ENCODE results near the gene HEG1. TPM values are rescaled to one million over a fixed set of nuclear protein-coding genes. Genes with fewer than 3 reads are reported as not detected.
A peak's percentile ranks its signal among the peaks of the same experiment; 100 is the strongest.

Gene HEG1
- total and polyA plus RNA-seq, 2 experiments from 2014 or later = 27.2 to 27.3 TPM

DNA sequence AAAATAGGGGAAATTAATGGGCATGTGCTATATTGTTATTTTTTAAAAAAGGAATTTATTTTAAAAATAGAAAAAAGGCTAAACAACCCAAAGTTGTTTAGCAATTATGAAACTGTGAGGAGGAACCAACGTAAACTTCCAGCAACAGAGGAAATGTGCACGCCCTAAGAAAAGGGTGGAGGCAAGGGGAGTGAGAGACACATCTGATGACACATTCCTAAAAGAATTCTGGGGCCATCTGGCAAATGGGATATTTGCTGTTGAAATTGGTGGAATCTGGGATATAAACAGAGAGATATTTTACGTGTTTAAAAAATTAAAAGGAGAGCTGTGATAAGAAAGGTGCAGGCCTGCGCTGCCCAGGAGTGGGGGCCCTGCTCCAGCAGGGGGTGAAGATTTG lies 70.4 kb downstream of the HEG1 start:
- TF ChIP-seq EZH2 (IDR thresholded peaks at IDR 0.05; ENCODE audit: borderline replicate concordance) = no peak
- TF ChIP-seq, protein P1, sequence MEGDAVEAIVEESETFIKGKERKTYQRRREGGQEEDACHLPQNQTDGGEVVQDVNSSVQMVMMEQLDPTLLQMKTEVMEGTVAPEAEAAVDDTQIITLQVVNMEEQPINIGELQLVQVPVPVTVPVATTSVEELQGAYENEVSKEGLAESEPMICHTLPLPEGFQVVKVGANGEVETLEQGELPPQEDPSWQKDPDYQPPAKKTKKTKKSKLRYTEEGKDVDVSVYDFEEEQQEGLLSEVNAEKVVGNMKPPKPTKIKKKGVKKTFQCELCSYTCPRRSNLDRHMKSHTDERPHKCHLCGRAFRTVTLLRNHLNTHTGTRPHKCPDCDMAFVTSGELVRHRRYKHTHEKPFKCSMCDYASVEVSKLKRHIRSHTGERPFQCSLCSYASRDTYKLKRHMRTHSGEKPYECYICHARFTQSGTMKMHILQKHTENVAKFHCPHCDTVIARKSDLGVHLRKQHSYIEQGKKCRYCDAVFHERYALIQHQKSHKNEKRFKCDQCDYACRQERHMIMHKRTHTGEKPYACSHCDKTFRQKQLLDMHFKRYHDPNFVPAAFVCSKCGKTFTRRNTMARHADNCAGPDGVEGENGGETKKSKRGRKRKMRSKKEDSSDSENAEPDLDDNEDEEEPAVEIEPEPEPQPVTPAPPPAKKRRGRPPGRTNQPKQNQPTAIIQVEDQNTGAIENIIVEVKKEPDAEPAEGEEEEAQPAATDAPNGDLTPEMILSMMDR (IDR thresholded peaks at IDR 0.05; ENCODE audit: poor library complexity) = no peak
- no peak for TF ChIP-seq EZH2phosphoT487 (IDR thresholded peaks at IDR 0.05; ENCODE audit: low read depth, severe bottlenecking, unreplicated experiment)
- Histone ChIP-seq H3K27me3 (no peaks in the 10 kb centered on the region), H3K9me2 (replicated peaks; ENCODE audit: insufficient read depth) (no peaks in the 10 kb centered on the region), H3K4me1 (ENCODE audit: insufficient read depth) (peaks cover 12% of the 10 kb centered on the region), H3K79me2 (no peaks in the 10 kb centered on the region), H3K4me3 (no peak overlapping the region), H3K4me2 (no peak overlapping the region), H4K20me1 (ENCODE audit: insufficient read depth, poor library complexity, severe bottlenecking) (no peaks in the 10 kb centered on the region), H3K27ac (peak overlapping the region; percentile 84), H3K36me3 (replicated peaks; ENCODE audit: insufficient read depth, low read depth) (no peaks in the 10 kb centered on the region), H3K9me3 (ENCODE audit: low read depth) (no peaks in the 10 kb centered on the region), H2AFZ (no peak overlapping the region)
- 59% methylated on average over 4 of the region's 4 CpGs for WGBS (ENCODE audit: low lambda C conversion rate, missing lambda C conversion rate)
- peak; percentile 40 for DNase-seq (ENCODE audit: low spot score)

DNA sequence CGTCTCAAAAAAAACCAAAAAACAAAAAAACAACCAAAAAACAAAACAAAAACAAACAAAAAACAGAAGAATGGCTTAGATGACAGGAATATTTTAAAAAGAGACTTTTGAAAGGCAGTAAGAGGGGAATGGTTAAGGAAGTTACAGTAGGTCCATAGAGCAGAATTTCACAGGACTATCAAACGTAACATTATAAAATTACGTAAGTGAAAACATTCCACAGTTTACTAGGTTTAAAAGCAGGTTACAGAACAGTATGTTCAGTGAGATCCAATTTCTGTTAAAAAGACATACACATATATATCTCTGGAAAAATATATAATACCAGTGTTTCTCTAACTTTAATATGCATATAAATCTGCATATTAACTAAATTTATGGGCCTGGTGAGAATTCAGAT lies 71.0 kb downstream of the HEG1 start:
- TF ChIP-seq, protein P1 (IDR thresholded peaks at IDR 0.05; ENCODE audit: poor library complexity) = no peak
- no peak for TF ChIP-seq EZH2phosphoT487 (IDR thresholded peaks at IDR 0.05; ENCODE audit: low read depth, severe bottlenecking, unreplicated experiment)
- no peak for TF ChIP-seq EZH2 (IDR thresholded peaks at IDR 0.05; ENCODE audit: borderline replicate concordance)
- no peaks in the 10 kb centered on the region for H3K9me3 ChIP-seq (ENCODE audit: low read depth)

DNA sequence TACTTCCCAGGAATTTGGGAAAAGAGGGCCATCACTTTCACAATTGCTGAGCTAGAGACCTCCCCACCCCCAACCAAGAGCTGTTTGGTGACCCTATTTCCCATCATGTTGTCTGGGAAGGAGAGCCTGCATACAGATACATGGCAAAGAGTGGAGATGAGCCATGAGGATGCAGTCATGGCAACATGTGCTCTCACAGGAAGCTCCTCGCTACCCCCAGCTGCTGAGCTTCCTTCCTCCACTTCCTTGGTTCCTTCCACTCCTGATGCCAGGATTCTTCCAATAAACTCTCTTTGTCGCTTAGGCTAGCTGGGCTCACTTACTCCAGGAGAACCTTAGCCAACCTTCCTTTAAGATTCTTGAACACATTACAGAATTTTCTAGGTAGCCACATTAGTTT lies 72.9 kb downstream of the HEG1 start:
- Histone ChIP-seq H3K36me3 (replicated peaks; ENCODE audit: insufficient read depth, low read depth) (no peaks in the 10 kb centered on the region), H3K4me1 (ENCODE audit: insufficient read depth) (peaks cover 12% of the 10 kb centered on the region), H3K27ac (no peak overlapping the region), H3K4me3 (no peak overlapping the region), H4K20me1 (ENCODE audit: insufficient read depth, poor library complexity, severe bottlenecking) (no peaks in the 10 kb centered on the region), H3K9me3 (ENCODE audit: low read depth) (no peaks in the 10 kb centered on the region), H3K79me2 (no peaks in the 10 kb centered on the region), H3K4me2 (no peak overlapping the region), H2AFZ (no peak overlapping the region), H3K9me2 (replicated peaks; ENCODE audit: insufficient read depth) (no peaks in the 10 kb centered on the region), H3K27me3 (no peaks in the 10 kb centered on the region)
- DNase-seq (ENCODE audit: low spot score) = no peak
- WGBS (ENCODE audit: low lambda C conversion rate, missing lambda C conversion rate) = 98% methylated on average over 2 of the region's 2 CpGs
- TF ChIP-seq, protein P1 (IDR thresholded peaks at IDR 0.05; ENCODE audit: poor library complexity) = no peak
- TF ChIP-seq EZH2phosphoT487 (IDR thresholded peaks at IDR 0.05; ENCODE audit: low read depth, severe bottlenecking, unreplicated experiment) (no peak), EZH2 (IDR thresholded peaks at IDR 0.05; ENCODE audit: borderline replicate concordance) (no peak)

More for the DNA sequence above, 71.0 kb downstream of the HEG1 start:
- Histone ChIP-seq H3K4me3 (no peak overlapping the region), H3K27ac (peak overlapping the region; percentile 84), H2AFZ (no peak overlapping the region), H3K4me1 (ENCODE audit: insufficient read depth) (peaks cover 12% of the 10 kb centered on the region), H3K27me3 (no peaks in the 10 kb centered on the region), H3K79me2 (no peaks in the 10 kb centered on the region), H4K20me1 (ENCODE audit: insufficient read depth, poor library complexity, severe bottlenecking) (no peaks in the 10 kb centered on the region), H3K36me3 (replicated peaks; ENCODE audit: insufficient read depth, low read depth) (no peaks in the 10 kb centered on the region), H3K4me2 (no peak overlapping the region), H3K9me2 (replicated peaks; ENCODE audit: insufficient read depth) (no peaks in the 10 kb centered on the region)
- WGBS (ENCODE audit: low lambda C conversion rate, missing lambda C conversion rate) = 77% methylated on average over 3 of the region's 3 CpGs
- no peak for DNase-seq (ENCODE audit: low spot score)

DNA sequence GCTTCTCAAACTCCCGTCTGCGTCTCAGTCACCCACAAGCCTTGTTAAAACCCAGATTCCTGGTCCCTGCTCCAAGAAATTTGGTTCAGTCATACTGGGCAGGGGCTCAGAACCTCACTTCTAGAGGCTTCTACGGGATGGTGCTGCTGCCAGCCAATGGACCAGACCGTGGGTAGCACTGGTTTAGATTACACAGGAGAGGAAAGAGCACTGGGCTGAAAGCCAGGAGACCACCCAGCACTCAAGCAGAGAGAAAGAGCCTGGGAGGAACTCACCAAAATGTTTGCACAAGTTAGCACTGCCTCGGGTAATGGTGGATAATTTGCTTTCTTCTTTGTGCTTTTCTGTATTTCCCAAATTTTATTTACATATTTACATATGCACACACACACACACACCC lies 74.3 kb downstream of the HEG1 start:
- peaks cover 12% of the 10 kb centered on the region for H3K4me1 ChIP-seq (ENCODE audit: insufficient read depth)
- H3K36me3 ChIP-seq (replicated peaks; ENCODE audit: insufficient read depth, low read depth) = no peaks in the 10 kb centered on the region
- no peaks in the 10 kb centered on the region for H3K9me3 ChIP-seq (ENCODE audit: low read depth)
- no peaks in the 10 kb centered on the region for H4K20me1 ChIP-seq (ENCODE audit: insufficient read depth, poor library complexity, severe bottlenecking)
- peak; percentile 54 for DNase-seq (ENCODE audit: low spot score)
- WGBS (ENCODE audit: low lambda C conversion rate, missing lambda C conversion rate) = 57% methylated on average over 5 of the region's 5 CpGs
- no peaks in the 10 kb centered on the region for H3K79me2 ChIP-seq
- TF ChIP-seq EZH2phosphoT487 (IDR thresholded peaks at IDR 0.05; ENCODE audit: low read depth, severe bottlenecking, unreplicated experiment) (no peak), EZH2 (IDR thresholded peaks at IDR 0.05; ENCODE audit: borderline replicate concordance) (no peak)
- H3K27me3 ChIP-seq = no peaks in the 10 kb centered on the region
- H3K27ac ChIP-seq = peak overlapping the region; percentile 53
- no peak overlapping the region for H3K4me3 ChIP-seq
- H2AFZ ChIP-seq = no peak overlapping the region
- no peak overlapping the region for H3K4me2 ChIP-seq
- H3K9me2 ChIP-seq (replicated peaks; ENCODE audit: insufficient read depth) = no peaks in the 10 kb centered on the region
